Fibroblast of the conjunctiva (primary cell): ENCODE measurements around the gene TDP2.
"Not testable (repeated sequence)": the region's sequence is repeated elsewhere in the genome, so short reads cannot be mapped to it uniquely, and the experiment has no call there.

ENCODE experiments used
- DNase-seq: peaks from one replicate; pipeline ENCODE4 v3.0.0-alpha.2; 2010; ENCODE audit warnings: low read depth

Gene TDP2

DNA sequence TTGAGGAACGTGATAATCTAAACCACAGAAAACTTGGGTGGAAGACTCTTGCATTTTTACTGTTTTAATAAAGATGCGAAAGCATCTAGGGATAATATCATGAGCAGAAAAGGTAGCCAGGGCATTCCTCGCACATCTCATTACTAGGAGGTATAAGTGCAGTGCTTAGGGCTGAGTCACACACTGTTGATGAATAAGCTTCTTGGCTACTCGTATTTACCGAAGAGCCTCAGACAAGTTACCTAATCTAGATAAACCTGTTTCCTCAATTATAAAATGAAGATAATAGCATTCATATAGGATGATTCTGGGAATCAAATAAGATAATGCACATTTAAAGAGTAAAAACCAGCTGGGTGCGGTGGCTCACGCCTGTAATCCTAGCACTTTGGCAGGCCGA is 19.9 kb downstream of the TDP2 start:
- no peak for DNase-seq

DNA sequence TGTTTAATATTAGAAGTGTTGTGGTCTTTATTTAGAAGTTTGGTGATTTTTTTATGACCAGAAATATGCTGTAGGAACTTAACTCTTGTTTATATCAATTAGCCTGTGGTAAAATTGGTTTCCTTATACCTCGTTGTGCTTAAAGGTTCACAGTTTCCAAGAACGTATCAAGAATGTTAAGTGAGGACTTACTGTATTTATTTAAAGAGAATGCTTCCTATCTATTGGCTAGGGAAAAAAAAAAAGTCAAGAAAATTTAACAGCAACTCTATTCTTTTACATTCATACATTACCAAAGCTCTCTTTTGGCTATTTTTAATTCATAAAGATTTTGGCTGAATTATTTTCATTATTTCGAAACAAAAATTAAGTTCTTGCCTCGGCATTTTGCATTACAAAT is 22.3 kb downstream of the TDP2 start:
- DNase-seq: no peak

DNA sequence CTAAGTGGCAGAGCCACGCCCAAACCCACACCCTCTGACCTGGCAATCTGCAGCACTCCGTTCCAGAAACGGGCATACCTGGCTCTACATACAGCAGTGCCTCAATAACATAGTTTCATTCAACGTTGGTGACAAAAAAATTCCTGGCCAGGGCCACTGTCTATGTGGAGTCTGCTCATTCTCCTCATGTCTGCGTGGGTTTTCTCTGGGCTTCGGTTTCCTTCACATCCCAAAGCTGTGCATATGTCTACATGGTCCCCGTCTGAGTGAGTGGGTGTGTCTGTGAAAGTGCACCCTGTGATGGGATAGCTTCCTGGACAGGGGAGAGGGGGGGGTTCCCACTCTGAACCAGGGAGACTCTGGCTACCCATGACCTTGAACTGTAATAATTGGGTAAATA is 22.8 kb downstream of the TDP2 start:
- no peak for DNase-seq

DNA sequence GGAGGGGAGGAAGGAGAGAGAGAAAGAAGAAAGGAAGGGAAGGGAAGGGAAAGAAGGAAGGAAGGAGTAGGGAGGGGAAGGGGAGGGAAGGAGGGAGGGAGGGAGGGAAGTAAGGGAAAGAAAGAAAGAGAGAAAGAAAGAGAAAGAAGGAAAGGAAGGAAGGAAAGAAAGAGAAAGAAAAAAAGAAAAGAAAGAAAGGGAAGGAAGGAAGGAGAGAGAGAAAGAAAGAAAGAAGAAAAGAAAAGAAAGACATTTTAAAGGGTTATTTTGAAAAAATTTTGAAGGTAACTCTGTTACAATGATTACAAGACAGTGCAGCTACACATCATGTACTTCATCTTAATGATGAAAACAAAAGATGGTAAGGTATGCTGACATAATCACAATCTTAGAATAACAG is 24.6 kb downstream of the TDP2 start:
- DNase-seq: no peak

DNA sequence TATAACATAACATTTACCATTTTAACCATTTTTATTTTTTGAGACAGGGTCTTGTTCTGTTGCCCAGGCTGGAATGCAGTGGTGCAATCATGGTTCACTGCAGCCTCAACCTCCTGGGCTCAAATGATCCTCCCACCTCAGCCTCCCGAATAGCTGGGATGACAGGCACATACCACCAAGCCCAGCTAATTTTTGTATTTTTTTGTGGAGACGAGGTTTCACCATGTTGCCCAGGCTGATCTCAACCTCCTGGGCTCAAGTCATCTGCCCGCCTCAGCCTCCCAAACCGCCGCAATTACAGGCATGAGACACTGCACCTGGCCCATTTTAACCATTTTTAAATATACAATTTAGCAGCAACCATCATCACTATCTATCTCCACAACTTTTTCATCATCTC is 26.1 kb downstream of the TDP2 start:
- DNase-seq: not testable (repeated sequence)

DNA sequence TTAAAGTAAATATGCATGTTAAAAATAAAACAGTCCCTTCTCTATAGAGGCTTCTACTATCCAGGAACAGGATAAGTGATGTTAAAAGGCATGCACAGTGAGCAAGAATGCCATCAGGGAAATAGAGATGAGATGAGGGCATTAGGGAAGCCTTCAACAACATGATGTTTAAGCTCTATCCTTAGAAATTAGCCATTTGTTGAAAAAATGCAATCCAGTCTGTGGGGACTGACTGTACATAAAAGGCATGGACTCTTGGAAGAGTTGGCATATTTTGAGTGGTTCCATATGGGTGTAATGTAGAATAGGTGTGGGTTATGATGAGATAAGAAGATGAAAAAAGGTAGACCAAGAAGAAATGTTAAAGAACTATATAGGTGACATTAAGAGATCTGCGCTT is 26.5 kb downstream of the TDP2 start:
- DNase-seq: no peak

DNA sequence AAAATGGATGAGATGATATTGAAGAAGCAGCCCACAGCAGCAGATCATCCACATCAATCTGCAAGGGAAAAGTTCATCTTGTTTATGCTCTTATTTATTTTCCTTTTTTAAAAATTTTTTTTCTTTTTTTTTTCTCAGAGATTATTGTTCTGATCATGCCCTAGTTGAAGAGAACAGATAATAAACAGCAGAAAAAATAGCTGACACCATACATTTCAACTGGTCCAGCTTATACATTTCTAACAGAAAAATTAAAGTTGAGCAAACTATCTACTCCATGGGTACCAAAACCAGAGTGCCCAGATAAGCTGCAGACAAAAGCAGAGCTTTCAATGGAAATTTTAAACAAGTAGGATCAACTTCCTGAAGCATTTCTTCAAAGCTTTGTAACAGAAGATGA is 30.0 kb downstream of the TDP2 start:
- no peak for DNase-seq

DNA sequence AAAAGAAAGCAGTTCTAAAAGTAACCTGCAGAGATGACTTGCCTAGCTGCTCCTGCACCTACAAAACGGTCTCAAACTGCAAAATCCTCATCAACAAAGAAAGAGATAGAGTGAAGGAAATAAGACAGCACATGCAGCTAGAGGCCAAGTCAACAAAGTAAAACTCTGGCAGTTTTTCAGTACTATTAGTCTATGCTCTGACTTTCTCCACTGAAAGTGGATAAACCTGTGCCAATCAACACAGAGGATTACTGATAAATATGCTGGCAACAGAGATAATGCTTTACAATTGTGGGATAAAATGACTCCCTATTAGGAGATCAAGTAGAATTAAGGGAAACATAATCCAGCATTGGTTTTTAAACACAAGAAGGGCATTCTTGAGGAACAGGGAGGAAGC is 34.1 kb downstream of the TDP2 start:
- no peak for DNase-seq

DNA sequence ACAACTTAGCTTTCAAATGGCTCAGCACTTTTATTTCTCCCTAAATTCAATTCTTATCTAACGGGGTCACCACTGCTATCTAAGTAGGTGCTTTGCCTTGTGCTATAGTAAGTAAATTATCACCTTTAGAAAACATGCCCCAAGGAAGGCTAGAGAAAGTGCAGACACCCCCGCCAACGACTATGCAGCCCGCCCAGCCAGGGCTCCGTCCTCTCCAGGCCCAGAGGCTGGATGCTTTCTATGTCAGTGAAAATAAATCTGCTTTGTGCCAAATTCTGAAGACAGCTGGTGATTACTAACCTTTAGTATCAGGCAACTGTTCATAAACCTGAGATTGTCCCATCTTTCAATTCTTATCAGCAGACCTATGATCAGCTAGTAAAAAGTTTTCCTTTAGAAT is 35.0 kb downstream of the TDP2 start:
- no peak for DNase-seq

DNA sequence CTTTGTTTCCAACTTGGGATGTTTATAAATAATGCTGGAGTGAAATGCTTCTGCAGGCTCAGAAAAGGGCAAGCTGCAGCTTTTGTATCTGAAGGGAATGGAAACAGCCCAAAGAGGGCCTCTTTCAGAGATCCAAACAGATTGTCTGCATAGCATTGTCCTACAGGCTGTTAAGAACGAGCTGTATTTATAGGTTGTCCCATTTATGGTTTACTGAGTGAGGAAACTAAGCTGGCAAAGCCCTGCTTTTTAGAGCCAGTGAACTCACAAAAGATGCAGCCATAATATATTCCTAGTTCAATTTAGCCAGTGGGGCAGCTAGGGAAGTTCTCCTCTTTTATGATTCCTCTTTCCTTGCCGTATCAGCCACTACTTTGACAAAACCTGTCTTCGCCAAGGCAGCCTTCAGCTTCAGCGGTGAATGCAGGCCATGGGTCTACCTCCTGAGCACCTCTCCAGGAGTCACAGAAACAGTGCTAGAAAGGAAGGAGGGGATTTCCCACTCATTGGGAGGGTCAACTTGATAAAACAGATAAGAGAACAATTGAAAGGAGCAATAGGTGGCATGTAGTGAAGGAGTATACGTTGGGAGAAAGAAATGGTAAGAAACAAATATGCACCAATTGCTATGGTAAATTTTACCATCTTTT is 35.7 kb downstream of the TDP2 start:
- DNase-seq: no peak

DNA sequence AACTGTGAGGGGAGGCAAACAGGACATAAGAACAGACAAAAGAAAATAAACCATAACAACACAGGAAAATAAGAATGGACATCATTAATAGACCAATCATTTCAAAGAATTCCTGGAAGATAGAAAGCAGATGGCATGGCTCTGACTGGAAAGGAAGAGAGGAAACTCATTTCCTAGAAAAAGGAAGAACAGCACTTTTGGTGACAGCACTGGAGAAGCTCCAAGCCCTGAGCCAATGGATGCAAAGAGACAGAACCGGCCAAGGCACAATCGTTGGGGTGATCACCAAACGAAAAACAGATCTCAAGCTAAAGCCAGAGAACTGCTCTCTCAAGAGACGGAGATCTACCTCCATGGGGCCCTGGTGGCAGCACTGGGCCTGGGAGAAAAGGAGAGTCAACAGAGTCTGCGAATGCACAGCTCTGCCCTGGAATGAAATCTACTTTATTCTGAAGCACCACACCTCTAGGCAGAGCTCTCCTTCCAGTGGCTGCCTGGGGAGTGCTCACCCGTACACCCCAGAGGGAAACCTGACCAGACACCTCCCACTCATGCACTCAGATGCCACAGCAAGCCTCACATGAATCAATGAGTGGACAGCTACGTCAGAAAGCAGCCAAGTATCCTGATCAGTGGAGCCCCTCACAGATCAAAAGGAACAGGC is 44.9 kb downstream of the TDP2 start:
- no peak for DNase-seq

DNA sequence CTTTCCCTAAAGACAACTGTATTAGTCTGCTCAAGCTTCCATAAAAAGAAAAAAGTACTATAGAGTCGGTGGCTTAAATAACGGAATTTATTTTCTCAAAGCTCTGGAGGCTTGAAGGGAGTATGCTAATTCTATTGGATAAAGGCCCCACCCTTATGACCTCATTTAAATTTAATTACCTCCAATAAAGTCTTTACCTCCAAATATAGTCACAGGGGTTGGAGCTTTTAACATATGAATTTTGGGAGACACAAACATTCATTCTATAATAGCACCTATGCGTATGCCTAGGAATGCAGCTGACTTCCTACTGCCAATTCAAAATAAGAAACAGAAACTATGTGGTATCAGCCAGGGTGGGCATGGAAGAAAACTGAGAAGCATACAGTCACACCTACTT is 46.1 kb downstream of the TDP2 start:
- no peak for DNase-seq

DNA sequence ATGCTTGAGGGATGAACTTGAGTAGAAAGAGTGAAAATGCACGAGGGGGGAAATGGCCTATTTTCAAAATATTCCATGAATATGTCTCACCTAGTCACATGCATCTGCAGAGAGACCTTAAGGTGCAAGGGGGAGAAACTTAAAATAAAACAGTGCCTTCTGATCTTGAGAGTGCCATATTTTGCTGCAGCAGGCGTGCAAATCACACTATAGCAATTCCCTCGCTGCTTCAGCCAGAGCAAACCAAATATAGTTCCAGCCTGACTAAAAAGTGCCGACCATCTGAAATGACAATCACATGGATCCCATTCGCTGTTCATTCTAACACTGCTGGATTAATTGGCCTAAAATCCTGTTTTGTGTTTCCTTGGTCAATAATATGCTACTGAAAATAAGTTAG is 47.0 kb downstream of the TDP2 start:
- DNase-seq: no peak

DNA sequence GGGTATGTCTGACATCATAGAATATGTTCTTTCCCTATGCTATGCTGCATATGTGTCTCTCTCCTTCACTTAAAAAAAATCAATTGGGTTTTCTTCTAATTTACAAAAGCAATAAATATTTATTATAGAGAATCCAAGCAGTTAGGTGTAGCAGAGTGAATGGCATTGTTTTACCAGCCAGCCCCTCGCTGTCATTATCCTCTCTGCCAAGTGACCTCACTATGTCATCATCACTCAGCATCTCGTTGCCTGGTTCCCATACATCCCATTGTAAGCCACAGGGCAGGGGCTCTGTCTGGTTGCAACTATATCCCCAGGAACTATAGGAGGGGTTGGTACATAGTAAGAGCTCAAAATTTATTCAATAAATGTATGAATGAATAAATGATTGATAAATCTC is 52.1 kb downstream of the TDP2 start:
- DNase-seq: no peak

DNA sequence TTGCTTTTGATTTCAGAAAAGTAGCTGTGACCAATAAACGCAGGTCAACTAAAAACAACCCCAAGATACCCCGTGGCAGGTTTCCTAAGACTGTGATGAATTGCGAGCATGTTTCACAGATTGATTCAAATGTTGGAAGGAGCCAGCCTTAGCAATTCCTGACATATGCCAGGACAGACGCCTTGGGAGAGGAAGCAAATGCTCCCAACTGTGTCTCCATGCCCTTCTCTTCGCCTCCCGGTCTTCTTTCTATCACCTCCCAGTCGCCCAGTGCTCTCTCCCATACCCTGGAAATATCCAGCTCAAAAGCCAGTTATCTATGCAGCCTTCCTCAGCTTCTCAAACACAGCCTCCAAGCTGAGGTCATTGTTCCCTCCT is 52.7 kb downstream of the TDP2 start:
- no peak for DNase-seq

DNA sequence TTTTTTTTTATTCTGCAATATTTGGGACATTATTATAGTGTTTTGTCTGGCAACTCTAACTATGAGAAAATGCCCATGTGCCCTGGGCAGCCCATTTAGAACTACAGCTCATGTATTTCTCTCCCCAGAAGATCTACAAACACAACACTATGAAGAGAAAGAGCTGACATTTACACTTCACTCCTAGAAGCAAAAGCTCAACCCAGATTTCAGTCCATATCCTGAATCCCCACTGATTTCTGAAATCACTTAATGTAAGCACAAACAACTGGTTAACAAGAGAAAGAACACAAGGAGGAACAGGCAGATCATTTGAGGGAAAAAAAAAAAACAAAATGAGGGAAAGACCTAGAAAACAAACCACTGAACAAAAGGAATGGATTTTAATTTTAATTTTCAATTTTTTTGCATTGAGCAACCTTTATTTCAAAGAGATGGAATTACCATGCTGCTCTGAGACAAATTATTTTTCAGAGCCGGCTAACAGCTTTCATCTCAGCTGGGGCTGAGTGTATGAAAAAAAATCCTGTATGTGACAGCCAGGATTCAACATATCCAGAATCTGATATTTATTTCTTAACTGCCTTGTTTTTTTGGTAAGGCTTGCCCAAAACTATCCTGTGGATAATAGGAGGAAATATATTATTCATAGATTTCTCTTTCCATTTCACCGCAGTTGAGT is 53.2 kb downstream of the TDP2 start:
- no peak for DNase-seq

DNA sequence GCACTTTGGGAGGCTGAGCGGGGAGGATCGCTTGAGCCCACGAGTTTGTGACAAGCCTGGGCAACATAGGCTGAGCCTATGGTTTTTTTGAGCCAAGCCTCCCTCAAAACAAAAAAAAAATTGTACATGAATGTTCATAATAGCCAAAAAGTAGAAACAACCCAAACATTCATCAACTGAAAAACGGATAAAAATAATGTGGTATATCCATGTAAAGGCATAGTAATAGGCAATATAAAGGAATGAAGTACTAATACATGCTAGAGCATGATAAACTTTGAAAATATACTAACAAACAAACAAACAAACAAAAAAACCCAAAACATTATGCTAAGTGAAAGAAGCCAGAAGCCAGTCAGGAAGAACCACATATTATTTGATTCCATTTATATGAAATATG is 56.0 kb downstream of the TDP2 start:
- DNase-seq: no peak

DNA sequence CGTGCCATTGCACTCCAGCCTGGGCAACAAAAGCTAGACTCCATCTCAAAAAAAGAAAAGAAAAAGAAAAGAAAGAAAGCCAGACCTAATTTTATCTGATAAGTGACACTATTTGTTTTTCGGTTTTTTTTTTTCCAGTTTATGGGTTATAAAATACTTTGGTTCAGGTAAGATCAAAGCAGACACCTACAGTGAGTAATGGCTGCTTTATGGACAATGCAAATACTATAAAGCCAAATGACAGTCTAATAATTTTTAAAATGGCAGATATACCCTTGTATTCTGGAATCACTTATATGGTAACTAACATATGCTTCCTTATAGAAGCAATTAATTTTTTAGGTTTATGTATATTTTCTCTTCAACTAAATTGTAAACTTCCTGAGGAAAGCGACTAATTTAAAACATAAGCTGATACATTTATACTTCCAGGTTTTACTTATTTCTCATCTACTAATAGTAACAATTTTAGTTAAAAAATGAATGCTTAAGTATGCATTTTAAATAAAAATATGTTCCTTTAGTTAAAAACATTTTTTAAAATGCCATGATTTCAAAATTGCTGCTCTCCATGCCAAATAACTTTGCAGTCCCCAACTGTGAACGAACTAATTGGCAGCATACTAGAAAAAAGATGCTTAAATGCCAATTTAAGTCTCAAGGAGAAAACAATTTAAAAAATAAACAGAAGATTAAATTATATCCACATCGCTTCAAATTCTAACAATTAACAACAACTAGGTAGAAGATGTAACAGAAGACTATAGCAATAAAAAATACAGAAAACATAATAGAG is 59.2 kb downstream of the TDP2 start:
- DNase-seq: no peak

DNA sequence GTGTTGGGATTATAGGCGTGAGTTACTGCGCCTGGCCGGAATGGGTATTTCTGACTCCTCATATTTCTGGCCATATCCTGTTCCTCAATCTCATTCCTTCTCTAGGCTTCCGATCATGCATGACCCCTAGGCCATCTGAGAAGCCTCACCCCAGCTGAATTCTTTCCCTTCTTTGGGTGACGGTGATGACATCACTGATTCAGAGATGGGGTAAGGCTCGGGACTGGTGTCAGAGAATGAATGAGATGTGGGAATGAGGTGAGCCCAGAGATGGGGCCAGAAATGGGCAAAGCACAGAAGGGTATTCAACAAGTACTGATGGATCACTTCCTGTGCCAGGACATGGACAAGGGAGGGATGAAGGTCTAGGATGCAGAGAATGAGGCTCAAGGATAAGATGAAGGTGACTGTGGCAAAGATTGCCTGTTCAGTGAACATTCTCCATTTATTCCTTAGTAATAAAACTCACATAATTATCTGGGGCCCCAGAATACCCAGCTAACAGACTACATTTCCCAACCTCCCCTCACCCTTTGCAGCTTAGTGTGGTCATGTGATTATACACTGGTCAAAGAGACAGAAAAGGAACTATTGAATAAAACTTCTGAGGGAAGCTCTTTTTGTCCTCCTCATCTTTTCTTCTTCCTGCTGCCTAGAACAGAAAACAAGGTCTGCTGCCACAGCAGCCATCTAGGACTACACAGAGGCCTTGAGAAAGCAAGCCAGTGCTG is 60.3 kb downstream of the TDP2 start:
- no peak for DNase-seq

DNA sequence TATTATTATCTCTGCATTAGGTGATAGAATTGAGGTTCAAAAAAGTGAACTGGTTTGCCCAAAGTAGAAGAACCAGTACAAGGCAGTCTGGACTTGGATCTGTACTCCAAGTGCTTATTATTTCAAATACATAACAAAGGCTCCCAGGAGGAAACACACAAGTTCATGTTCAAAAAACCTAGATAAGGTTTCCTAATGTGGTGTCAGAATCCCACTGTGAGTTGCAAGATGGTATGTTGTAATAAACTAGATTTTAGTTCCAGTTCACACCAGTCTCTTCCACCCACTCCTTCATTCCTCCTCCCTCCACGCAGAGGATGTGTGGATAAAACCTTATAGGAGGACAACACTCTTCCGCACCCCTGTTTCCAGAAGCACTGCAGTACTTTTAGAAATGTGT is 63.5 kb downstream of the TDP2 start:
- DNase-seq: no peak

DNA sequence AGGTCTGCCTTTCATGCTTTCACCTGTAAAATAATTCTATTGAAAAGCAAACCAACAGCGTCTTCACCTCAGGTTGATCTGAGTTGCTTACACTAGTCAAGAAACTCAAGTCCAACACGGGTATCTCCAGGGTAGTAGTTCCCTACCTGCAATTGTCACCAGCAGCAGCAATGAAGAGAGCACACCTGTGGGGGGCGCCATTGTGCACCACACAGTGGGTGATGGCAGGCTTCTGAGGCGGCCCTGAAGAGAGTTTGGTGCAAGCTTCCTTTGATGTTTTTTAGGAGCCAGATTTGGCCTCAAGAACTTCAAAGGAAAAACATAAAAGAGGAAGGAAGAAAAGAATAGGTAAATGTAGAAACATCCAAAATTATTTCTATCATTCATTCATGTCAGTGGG is 65.8 kb downstream of the TDP2 start:
- no peak for DNase-seq
